Activated CD4-positive, alpha-beta T cell treated with anti-CD3 and anti-CD28 coated beads, Interleukin-2, Interleukin-4, amounts not matched to agents 100 ng/mL and 50 ng/mL, durations not matched to agents 16 hours and 8 hours (primary cell): ENCODE results near the gene NLRX1.
A peak's percentile ranks its signal among the peaks of the same experiment; 100 is the strongest.
"Not testable (repeated sequence)": the region's sequence is repeated elsewhere in the genome, so short reads cannot be mapped to it uniquely, and the experiment has no call there.

Experiments used
- DNase-seq: peaks from one replicate; pipeline ENCODE4 v3.0.0-alpha.2; 2020; ENCODE audit warnings: low spot score

NLRX1 gene

GRCh38 chr11:119207415-119207960 is 39.0 kb downstream of the NLRX1 start:
- no peak for DNase-seq

- no peak for DNase-seq
Observed at GRCh38 chr11:119209186-119209585, 40.7 kb downstream of the NLRX1 start.

GRCh38 chr11:119210050-119210449 is 41.5 kb downstream of the NLRX1 start:
- DNase-seq = no peak

GRCh38 chr11:119218141-119218878 is 49.8 kb downstream of the NLRX1 start:
- peak; percentile 61 for DNase-seq

- DNase-seq = no peak
Observed at GRCh38 chr11:119222308-119222707, 53.8 kb downstream of the NLRX1 start.

- DNase-seq = no peak
Observed at GRCh38 chr11:119222891-119223290, 54.4 kb downstream of the NLRX1 start.

- no peak for DNase-seq
Observed at GRCh38 chr11:119223856-119224255, 55.3 kb downstream of the NLRX1 start.

- DNase-seq = not testable (repeated sequence)
Observed at GRCh38 chr11:119228535-119229287, 60.2 kb downstream of the NLRX1 start.

- DNase-seq = no peak
Observed at GRCh38 chr11:119229288-119229672, 60.8 kb downstream of the NLRX1 start.

- DNase-seq = no peak
Observed at GRCh38 chr11:119229741-119230140, 61.2 kb downstream of the NLRX1 start.
